GM19328 (cell line): ENCODE results near the gene TSPAN6.

Experiments
- ATAC-seq: cut with Tn5 transposase; IDR thresholded peaks from one replicate; pipeline ENCODE4 v1.9.1; 2021; ENCODE audit warnings: mild to moderate bottlenecking, moderate library complexity; ENCODE audit not compliant: unreplicated experiment

Gene TSPAN6

GRCh38 chrX:100636321-100636991 is at the start of gene TSPAN6:
Gene TSPAN6, minus strand, starts transcription at chrX:100636806. Its CDS starts 112 bp downstream, at chrX:100636694.
- ATAC-seq, result no peak

GRCh38 chrX:100685997-100686305 is 49.3 kb upstream of the TSPAN6 start:
- ATAC-seq, result no peak

- ATAC-seq, result peak; percentile 62
Measured at GRCh38 chrX:100685284-100685996, 48.8 kb upstream of the TSPAN6 start.

- ATAC-seq, result no peak
Measured at GRCh38 chrX:100682939-100683338, 46.3 kb upstream of the TSPAN6 start.

DNA sequence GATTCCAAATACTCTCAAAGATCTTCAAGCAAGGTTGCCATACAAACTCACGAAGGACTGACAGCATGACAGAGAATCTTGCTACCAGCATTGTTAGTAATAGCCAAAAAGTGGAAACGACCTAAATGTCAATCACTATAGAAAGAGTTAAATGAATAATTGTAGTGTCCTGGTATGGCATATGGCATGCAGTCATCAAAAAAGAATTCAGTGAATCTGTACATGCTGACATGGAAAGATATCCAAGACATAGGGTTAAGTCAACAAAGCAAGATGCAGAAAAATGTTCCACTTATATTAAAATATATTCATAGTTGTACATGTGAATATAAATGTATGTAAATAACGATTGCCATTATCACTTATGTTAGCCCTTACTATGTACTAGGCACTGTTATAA is 45.0 kb upstream of the TSPAN6 start:
- no peak for ATAC-seq

DNA sequence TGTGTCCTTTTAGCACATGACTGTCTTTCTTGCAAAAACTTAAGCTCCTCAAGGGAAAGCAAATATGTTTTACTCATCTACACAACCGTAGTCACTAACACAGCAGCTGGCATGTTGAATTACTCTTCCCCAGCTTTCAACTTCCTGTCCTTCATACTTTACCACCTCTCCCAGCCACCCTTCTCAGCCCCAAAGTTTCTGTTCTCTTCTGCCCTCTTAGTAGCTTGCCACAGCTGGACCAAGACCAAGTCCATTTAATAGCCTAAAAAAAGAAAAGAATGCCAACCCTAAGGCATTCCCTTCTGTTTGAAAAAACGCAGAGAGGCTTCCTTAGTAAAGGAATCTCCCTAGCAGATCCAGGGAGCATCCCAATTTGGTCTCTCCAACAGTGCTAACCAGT is 44.1 kb upstream of the TSPAN6 start:
- ATAC-seq, result no peak

DNA sequence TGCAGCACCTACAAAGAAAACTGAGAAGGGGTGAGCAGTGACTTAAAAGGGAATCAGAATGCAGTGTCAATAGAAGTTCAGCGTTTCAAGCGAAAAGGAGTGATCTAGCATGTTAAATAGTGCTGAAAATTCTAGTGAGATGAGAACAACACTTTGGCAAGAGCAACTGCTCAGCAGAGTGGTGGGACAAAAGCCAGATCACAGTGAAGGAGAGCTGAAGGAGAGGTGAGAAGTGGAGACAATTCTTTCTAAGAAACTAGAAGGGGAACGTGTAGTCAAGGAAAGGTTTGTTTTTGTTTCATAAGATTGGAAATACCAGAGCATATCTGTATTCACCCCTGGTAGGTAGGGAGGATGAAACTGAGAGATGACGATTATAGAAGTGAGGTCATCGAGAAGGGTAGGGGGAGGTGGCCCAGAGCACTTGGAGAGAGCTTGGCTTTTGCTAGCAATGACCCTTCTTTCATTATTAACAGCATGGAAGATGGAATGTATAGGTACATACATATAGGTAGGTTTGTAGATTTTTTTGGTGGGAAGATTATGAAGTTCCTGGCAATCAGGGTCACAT is 41.1 kb upstream of the TSPAN6 start:
- ATAC-seq, result no peak

DNA sequence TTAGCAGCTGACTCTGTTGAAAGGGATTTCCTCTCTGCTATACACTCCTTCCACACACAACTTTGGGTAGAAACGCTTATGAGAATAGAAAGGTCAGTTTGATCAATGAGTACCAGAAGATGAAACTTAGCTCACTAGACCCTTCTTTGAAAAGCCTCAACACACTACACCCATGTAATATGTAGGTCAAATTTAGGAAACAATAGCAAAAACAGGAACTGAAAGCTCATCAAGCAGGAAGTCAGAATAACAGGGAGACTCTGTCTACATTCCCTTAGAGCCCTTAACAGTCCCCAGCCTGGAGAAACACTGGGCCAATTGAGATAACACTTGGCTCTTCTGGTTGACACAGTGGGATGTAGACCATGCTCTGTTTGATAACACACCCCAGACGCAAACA is 38.1 kb upstream of the TSPAN6 start:
- ATAC-seq, result no peak

DNA sequence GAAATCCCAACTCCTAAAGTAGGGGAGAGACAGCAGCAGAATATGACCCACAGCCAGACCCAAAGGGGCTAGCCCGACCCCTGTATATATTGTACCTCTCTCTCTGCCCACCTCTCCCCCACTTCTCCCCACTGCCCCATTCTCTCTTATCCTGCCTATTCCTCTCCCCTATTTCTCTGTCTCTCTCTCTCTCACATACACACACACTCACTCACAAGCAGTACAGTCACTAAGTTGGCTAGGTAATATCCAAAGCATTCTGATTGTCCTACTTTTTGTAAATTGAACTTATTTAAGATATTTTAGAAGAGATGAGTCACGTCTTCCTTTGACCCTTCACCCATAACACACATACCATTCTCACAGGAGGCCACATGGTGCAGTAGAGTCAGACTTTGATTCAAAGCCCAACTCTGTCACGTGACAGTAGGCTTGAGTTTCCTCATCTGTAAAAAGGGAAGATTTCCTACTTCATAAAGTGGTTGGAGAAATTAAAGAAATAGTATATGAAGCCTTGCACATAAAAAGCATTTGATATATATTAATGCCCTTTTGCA is 36.9 kb upstream of the TSPAN6 start:
- no peak for ATAC-seq

DNA sequence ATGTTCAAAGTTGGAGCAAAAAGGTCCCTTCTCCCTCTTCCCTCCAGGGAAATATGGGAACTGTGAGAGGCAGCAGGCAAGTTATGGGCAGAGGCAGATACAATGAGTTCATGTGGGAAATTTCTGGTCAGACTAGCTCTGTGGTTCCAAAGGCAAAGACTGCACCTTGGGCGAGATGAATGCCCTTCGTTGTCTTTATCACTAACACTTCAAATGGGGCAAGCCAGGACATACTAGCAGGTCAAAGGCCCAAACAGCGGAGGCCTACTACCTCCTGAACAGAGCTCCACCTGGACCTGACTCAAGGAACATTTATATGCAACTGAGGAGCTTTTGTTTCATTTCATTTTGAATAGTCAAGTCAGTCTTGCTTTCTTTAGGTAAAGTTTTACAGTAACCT is 36.4 kb upstream of the TSPAN6 start:
- ATAC-seq, result no peak

DNA sequence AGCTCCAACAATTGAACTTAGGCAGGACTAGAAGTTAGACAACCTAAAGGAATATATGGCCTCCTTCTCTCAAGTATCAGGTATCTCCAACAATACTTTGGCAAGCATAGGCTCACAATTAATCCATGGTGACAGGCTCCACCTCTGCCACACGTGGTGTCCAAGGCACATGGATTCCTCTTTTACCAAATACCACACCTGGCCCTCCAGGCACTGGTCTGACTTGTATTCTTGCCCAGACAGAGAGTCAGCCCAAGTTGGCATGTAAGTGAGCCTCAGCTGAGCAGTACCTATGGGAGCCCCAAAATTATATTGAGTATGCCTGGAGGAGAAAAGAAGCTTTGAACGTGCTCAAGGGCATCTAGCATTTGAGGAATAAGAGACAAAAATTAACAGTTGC is 27.0 kb upstream of the TSPAN6 start:
- ATAC-seq, result no peak

DNA sequence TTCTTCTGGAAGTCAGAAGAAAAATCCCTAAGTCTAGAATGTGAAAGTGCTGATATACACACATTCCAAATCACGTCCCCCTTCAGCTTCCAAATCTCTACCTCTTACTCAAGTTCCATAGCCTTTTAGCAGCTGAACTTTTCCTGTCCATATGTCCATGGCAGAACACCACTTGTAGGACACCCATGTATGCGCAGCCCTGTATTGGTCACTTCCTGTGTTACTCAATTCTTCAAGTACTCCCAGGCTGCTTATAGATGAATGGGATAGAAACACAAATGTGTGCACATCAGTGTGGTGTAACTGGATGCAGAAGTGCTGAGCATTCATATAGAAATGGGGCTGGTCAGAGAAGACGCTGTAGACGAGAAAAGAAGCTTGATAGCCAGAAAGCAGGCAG is 26.2 kb upstream of the TSPAN6 start:
- no peak for ATAC-seq

GRCh38 chrX:100662170-100662569 is 25.6 kb upstream of the TSPAN6 start:
- ATAC-seq, result no peak

DNA sequence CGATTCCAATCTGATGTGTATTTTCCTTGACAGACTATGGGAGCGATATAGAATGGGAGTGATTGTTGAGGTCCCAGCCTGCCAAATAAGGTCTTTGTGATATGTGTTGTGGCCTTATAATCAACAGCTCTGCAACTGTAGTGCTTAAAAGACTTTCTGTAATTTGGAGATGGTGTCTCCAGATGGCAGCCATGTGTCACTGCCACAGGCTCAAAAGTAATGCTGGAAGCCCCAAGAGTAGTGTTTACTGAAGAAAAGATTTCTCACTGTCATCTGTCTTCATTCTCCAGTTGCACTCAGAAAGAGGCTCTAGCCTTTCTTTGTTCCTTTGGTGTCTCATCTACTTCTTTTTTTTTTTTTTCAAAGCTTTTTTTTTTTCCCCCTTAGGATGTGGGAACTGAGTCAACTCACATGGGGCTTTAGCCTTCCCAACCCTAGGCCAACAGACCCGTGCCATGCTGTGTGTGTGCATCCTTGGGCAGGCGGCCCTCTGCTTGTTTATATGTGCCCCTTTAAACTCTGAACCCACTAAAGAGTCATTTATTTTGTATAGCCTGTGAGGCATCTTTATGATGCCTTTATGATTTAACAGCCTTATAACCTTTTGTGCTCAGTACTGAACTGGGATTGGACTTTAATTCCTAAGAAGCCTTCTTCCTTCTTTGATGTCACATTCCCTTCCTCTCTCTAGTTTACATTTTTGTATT is 23.0 kb upstream of the TSPAN6 start:
- ATAC-seq, result no peak

GRCh38 chrX:100658941-100659381 is 22.4 kb upstream of the TSPAN6 start:
- ATAC-seq, result no peak

DNA sequence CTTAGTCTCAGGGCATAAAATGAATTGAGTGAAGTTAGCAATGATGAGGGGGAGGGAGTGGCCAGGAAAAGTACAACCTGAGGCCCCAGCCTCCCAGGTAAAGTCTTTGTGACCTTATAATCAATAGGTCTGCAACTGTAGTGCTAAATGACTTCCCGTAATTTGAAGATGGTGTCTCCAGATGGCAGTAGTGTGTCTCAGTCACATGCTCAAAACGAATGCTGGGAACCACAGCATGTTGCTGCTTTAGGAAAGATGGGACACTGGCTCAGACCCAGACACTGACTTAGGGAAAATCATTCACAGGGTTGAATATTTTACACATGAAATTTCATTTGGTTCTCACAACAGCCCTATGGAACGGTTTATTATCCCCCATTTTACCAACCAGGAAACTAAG is 17.7 kb upstream of the TSPAN6 start:
- ATAC-seq, result no peak

DNA sequence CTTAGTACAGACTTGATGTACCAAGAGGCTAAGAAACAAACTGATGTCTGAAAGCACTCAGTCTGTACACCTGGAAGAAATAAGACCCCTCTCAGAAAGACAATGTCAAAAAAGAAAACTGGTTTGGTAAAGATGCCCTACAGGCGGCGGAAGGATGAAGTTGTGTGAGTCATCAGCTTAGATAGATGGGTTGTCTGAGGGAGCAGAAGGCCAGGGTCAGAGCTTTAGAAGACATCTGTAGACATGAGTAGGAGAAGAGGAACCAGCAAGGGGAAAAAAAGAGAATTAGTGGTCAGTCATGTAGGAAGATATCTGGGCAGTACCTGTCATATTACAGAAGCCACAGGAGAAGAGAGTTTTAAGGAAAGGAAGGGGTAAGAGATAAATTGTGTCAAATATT is 15.7 kb upstream of the TSPAN6 start:
- ATAC-seq, result no peak

- no peak for ATAC-seq
Measured at GRCh38 chrX:100650841-100651240, 14.2 kb upstream of the TSPAN6 start.

- ATAC-seq, result no peak
Measured at GRCh38 chrX:100649550-100650356, 13.1 kb upstream of the TSPAN6 start.
